Measurements from ENCODE around the gene PUS1.

PUS1 gene

GRCh38 chr12:131994589-131994988 is 65.5 kb downstream of the PUS1 start:
- DNase-seq (ENCODE audit: low read depth): no peak
